HK-2 (cell line): Measurements from ENCODE around the gene CHSY1.
"Not testable (repeated sequence)": the region's sequence is repeated elsewhere in the genome, so short reads cannot be mapped to it uniquely, and the experiment has no call there.

ENCODE experiments used
- DNase-seq: peaks from one replicate; pipeline ENCODE4 v3.0.0-alpha.2; 2018; ENCODE audit not compliant: unreplicated experiment

Gene CHSY1

DNA sequence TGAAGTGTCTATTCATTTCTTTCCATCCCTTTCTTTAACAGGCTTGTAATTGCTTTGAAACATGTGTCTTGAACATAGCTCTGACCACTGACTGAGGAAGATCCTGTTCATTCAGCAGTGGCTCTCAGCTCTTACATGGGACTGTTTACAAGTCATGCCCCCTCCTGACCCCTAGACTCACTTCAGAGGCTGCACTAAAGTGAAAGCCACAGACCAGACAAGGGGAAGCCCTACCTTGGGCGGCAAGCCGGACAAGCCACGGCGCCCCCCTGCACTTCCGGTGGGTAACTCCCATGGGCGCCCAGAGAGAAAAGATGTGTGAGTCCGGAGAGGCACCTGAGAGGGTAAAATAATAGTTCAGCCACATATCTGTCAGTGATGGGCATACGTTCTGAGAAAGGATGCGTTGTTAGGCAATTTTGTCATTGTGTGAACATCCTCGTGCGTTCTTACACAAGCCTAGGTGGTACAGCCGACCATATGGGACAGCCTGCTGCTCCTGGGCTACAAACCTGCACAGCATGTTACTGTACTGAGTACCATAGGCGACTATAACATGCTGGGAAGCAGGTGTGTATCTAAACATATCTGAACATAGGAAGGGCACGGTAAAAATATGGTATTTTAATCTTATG is 116.2 kb downstream of the CHSY1 start:
- DNase-seq = no peak

DNA sequence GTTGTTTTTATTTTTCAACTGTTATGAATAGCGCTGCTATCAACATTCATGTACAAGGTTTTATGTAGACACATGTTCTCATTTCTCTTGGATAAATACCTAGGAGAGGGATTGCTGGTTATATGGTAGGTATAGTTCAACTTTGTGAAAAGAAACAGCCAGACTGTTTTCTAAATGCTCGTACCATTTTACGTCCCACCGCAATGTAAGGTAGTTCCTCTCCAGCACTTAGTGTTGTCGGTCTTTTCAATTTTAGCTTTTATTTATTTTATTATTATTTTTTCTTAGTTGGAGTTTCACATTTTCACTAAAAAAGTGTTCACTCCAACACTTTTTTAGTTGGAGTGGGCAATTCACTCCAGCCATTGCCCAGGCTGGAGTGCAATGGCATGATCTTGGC is 117.1 kb downstream of the CHSY1 start:
- DNase-seq = no peak

DNA sequence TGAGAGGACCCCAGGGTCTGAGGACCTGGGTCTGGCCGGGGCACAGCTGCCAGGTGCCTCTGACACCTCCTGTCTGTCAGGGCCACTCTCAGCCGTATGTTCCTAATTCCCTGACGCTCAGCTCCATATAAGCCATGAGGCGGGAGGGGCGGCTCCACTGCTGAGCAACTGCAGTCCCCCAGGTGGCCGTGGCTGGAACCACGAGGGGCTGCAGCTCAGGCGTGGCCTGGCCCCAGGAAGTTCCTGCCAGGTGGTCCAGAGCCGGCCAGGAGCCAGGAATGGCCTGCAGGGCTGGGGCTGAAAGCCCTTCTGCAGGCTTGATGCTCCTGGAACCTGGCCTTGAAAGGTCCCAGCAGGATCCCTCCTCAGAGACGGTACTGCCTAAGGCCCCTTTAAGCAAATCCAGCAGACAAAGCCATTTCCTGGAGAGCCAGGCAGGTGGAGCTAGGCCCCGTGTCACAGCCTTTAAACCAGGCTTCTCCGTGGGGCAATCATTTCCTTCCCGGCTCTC is 118.0 kb downstream of the CHSY1 start:
- DNase-seq = no peak

DNA sequence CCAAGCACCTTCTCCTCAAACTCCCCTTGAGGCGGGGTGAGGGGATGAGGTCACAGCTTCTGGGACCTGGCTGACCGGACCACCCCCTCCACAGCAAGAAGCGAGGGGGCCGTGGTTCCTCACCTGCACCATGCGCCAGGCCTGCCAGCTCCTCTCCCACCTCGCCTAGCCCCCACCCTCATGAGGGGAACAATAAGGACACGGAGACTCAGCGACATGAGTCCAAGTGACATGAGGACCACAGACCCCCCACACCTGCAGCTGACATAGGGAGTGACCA is 118.7 kb downstream of the CHSY1 start:
- DNase-seq = no peak

DNA sequence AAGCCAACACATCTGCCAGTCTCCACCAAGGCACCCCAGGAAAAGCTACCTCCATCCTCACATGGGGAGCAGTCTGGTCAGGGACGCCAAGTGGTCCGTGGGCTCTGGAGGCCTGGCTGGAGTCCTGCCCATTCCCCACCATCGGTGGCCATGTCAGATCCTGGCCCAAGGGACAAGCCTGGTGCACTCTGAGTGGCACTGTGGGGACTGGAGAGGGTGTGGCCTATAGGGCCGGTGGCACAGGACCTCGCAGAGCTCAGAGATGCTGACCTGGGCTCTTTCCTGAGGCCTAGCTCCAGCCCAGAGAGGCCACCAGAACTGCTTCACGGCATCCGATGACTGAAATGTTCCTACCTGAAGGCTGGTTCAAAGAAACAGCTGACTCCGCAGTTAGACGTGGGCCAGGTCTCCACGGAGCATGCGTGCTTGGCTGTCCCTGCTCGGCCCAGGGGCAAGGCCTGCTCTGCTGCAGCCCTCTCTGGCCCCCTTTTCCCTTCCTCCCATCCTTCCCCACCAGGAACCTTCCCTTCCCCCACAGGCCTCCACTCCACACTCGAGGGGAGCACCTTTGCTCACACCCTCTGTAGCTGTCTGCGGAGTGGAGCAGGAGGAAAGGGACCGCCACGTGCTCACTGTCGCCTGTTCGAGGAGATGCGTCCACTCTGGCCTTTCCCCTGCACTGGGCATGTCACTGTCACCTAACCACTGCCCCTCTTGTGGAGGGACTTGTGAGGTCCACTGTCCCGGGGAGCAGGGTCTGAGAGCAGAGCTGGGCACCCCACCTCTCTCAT is 119.3 kb downstream of the CHSY1 start:
- no peak for DNase-seq

DNA sequence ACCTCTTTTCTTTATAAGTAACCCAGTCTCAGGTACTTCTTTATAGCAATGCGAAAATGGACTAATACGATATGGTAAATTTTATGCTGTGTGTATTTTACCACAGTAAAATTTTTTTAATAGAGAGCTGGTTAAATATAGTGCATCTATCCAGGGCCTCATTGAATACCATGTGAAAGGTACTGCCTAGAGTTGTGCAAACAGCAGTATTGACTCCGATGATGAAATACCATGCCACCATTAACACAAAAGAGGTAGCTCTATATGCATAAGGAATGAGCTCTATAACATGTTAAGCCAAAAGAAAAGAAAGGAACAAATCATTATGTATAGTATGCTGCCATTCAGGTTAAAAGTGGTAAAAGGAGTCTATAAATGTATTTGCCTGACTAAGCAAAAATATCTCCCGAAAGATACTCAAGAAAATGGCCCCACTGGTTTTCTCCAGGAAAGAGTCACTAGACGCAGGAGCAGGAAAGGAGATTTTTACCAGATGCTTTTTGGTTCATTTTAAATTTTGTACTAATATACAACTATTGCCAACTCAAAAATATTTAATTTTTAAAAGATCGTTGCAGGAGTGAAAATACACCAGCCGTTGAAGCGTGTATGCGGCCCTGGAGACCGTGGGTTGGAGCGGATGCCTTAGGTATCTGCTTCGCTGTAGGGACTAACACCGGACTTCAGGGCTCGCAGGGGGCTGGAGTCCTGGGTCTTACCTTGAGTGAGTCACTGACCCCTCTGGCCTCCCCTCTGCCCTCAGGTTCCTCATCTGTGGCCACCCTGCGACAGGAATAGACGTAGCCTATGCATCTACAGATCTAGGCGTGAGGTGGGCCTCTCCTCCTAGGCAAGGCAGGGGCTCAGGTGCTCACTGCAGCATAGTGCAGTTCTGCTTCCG is 120.1 kb downstream of the CHSY1 start:
- no peak for DNase-seq

DNA sequence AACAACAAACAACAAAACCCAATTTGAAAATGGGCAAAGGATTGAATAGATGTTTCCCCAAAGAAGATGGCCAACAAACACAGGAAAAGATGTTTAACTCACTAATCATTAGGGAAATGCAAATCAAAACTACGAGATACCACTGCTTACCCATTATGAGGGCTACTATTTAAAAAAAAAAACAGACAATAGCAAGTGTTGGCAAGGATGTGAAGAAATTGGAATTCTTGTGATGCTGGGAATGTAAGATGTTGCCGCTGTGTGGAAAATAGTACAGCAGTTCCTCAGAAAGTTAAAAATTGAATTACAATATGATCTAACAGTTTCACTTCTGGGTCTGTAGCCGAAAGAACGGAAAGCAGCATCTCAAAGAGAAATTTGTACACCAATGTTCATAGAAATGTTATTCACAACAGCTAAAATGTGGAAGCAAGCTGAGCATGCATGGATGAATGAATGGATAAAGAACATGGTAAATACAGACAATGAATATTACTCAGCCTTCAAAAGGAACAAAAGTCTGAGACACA is 121.9 kb downstream of the CHSY1 start:
- DNase-seq = no peak

DNA sequence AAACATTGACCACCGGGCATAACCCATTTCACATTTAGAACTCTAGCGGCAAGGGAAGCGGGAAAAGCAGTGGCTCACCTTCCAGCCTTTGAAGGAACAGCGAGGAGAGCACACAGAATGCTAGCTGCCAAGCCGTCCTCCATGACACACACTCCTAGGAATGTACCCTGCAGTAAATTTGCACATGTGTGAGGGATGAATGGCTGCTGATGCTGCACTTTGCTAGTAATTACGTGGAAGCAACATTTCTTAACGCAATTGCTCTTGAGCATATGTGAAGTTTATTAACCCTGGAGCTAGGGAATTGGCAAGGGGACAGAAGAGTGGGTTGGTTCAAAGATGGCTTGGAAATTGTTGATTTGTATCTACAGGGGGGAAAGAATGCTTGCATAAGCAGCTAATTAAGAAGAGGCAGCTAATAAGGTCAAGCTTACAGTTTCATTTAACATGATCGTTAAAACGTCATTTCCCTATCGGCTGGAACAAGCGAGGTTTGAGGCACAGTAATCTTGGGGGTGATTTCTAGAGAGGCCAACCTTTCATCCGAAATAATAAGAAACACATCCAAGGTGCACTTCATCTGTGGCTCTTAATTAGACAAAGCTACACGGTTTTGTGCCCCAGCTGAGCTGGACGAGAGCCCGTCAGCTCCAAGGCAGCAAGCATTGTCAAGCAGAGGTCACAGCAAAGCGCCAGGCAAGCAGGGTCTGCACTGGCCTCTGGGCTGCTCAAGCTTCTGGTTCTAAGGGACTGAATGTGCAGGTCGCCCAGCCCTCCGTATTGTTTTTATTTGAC is 123.4 kb downstream of the CHSY1 start:
- peak; percentile 16 for DNase-seq

DNA sequence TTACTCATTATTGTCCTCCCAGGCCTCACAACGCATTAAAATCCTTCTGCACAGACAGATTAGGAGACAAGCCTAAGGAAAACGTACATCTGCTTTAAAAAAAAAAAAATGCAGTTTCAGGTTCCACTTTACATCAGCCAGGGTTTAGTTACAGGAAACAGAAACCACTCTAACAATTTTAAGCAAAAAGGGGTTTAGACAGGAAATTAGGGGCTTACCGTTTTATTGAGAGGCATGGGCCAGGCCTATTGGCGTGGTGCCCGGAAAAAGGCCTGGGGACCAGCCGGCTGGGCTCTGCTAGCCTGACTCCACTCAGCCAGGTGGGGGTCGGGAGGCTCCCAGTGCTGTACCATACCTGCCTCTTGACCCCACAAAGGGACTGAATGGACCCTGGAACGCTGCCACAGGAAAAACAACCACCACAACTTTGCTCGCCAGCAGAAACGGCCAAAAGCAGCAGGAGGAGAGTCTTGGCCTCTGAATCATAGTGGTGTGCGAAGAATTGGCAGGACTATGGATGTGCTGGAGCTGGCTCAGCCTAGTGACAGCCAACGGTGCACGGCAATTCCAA is 124.3 kb downstream of the CHSY1 start:
- peak; percentile 39 for DNase-seq

DNA sequence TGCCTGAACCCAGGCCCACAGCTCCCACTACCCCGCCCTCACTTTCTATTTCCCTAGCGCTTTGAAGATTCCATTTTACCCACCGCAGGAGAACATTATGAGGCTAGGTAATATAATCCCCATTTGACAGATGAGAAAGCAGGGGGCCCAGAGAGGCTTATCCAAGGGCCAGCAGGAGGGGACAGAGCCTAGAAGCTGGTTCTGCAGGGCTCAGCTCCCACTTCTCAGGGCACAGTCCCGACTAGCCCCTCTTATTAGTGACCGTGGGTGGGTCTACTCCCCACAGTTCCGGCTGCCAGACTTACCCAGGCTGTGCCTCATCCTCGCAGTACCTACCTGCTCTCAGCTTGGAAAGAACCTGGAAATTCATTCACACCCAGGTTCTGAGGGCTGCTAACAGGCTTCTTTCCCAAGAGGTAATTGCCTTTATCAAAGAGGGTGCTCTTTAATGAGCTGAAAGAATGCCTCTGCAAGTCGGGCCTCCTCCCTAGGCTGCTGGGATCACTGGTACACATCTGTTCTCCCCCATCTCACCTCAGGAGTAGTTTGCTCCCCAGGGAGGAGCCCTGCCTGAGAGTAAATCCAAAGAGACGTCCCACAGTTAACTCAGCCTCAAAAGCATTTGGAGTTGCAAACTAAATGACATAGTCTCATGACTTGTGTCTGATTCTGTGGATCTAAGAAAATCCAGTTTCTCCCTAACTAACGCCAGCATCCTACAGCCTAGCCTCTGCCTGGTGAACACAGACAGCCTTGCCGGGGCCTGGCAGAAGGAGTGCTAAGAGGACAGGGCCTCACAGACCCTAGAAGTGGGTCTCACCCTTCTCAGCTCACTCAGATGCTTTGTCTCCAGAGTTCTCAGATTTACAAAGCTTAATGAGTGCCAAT is 125.0 kb downstream of the CHSY1 start:
- DNase-seq = no peak

DNA sequence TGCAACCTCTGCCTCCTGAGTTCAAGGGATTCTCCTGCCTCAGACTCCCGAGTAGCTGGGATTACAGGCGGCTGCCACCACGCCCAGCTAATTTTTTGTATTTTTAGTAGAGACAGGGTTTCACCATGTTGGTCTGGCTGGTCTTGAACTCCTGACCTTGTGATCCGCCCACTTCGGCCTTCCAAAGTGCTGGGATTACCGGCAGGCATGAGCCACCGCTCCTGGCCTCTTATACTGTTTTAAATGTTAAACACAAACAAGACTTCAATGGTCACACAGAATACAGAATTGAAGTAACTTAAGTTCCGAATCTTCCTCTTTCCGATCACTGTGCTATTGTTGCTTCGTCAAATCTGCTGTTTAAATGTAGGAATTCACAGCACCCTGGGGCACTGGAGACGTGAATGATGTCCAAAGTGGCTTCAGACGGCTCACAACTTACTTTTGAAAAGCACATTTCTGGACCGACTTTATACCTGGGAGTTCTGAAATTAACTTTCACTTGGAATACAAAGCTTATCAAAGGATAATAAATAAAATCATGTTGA is 125.9 kb downstream of the CHSY1 start:
- DNase-seq = not testable (repeated sequence)
